HTR-8/SVneo (cell line): Measurements from ENCODE around the gene C1orf21.

Experiments used
- DNase-seq: peaks from one replicate; pipeline ENCODE4 v3.0.0; 2011; ENCODE audit warnings: low spot score, mixed read lengths; ENCODE audit not compliant: insufficient read length
- FAIRE-seq: peaks from 2 replicates; lab custom pipeline; 2011; peaks lifted over from hg19 to GRCh38; lab: Jason Lieb, UNC

Gene C1orf21

DNA sequence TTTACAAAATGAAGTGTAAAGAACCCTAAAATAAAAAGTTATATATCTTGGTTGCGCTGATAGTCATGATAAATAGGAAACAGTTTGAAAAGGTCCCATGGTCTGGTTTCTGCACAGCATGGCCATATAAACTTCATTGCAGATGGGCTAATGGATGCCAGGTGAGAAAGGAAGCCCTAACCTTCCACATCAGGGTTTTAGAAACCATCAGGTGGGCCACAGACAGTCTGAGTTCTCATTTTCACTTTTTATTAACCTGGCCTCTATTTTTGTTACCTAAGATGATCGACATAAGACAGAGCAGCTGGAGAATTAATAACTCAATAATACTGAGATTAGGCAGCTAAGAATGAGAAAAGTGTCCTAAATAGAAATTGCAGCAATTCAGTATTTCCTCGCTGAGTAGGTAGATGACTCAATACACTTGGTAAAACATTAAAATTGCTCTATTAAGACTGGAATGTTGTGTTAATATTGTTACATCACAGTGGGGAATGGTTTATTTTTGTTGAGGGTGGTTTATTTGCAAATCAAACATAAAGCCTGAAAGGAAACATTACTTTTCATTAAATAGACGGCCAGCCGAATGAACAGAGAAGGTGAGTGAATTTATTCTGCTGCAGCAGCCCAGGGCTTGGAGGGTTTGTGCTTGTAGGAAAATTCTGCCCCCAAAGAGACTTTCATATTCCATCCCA is 21.1 kb downstream of the C1orf21 start:
- FAIRE-seq (no peak), DNase-seq (no peak)

DNA sequence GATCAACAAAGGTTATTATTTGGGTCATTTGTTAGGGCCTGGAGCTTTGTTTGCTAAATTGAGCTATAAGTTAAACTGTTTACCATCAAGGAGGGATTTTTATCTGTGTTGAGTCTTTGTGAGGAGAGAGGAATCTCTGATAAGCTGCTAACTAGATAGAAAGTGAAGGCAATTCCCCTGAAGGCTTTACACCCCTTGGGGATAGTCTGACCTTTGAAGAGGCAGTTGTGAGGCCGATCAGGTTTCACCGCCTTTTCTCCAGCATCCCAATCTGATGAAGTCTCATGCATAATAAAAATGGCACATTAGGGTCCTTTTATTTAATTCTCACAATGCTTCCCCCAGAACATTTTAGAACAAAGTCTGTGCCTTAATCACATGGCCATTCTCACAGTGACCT is 21.8 kb downstream of the C1orf21 start:
- FAIRE-seq (no peak), DNase-seq (no peak)

DNA sequence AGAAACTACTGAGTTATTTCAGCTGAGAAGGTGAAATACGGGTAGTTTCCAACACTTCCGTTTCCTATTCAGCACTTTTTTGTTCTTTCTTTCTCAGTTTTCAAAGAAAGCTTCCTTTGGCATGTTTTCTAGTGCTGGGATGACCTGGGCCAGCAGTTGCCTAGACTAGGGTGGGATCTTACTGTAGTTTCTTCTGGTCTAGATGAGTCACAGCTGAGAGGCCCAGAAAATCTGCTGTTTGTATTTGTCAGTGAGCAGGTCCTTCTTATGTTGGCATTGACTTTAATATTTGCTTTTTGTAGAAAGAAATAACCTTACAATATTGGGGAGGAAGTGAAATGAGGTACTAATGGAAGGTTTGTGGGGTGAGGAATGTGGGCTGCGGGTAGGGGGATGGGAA is 22.2 kb downstream of the C1orf21 start:
- no peak for DNase-seq
- no peak for FAIRE-seq

DNA sequence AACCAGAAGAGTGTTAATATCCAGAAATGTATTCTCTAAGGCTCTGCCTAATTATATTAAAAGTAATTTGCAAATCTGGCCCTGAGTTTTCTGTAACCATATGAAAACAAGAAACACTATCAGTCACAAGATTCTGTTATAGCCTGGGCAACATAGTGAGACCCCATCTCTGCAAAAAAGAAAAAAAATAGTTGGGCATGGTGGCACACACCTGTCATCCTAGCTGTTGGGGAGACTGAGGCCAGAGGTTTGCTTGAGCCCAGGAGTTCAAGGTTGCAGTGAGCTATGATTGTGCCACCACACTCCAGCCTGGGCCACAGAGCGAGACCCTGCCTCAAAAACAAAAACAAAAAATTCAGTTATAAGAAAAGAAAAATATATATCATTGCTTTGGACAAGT is 25.6 kb downstream of the C1orf21 start:
- FAIRE-seq = no peak

DNA sequence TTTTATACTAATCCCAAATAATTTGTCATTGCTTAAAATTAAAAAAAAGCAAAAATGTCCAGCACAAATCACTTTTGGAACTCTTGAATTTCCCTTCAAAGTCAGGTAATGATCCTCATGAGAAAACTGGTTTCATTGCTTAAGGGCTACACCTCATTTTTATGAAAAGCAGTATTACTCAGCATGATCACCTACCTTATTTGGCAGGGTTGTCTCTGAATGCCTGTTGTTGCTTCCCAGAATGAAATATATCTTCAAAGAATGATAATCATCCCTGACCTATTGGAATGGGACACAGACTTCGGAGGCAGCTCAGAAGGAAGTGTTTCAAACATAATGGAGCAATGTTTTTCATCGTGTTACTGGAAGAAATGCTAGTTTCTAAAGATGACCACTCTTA is 29.7 kb downstream of the C1orf21 start:
- DNase-seq (no peak), FAIRE-seq (no peak)

More for the DNA sequence above, 25.6 kb downstream of the C1orf21 start:
- no peak for DNase-seq

DNA sequence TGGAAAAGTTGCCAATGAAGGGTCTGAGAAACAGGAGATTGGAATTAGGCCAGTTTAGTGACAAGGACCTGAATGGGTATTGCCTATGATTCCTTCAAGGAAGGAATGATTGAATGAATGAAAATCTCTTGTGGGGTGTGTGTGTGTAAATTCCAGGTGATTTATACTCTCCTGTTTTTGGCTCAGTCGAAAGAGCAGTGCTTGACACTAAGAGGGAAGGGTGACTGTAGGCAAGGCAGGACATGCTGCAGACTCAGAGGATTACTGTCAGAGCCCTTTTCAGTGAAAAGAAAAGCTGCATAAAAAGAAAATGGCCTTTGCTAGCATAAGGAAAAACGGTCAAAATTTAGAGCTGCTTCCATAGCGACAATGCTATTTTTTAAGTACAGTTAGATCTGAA is 30.1 kb downstream of the C1orf21 start:
- DNase-seq (no peak), FAIRE-seq (no peak)

DNA sequence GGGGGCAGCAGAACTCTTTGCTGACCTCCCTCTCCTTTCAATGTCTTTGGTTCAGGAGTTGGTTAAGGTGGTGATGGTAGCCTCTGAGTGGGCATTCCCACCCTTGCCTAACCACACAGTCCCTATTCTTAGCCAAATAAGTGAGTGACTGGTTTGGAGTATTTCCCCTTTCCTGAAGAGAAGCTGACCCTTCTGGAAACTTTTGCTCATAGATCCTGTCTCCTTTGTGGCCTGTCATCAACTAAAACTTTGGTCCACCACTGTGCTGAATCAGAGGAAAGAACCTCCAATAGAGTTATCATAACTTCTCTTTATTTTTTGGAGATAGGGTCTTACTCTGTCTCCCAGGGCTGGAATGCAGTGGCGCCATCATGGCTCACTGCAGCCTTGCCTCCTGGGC is 31.1 kb downstream of the C1orf21 start:
- DNase-seq (no peak), FAIRE-seq (no peak)

DNA sequence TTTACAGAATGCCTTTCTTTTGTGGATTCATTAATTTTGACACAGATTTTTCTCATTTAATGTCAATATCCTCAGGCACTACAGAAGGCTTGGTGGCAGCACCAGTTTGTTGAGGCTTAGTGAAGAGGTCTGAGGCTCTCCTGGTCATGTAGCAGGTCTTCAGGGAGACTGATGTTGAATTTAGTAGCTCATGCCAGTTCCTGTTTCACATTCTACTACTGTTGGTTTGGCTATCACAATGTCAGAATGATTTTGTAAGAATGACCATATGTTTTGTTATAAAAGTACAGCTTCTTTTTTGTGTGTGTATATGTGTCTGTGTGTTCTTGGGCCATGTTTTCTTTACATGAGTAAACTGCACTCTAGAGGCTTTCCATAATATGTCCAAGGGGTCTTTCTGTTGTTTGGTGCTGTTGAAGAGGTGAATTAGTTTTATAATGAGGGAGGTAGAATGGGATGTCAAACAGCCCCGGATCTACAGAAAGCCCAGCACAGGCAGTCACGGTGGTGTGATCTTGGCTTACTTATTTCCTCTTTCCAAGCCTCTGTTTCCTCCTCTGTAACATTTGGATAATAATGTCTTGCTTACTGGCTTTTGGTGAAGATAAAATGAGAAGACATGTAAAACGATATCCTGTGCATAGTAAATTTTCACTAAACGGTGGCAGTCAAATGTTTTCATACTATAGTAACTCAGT is 32.0 kb downstream of the C1orf21 start:
- DNase-seq = no peak
- no peak for FAIRE-seq

DNA sequence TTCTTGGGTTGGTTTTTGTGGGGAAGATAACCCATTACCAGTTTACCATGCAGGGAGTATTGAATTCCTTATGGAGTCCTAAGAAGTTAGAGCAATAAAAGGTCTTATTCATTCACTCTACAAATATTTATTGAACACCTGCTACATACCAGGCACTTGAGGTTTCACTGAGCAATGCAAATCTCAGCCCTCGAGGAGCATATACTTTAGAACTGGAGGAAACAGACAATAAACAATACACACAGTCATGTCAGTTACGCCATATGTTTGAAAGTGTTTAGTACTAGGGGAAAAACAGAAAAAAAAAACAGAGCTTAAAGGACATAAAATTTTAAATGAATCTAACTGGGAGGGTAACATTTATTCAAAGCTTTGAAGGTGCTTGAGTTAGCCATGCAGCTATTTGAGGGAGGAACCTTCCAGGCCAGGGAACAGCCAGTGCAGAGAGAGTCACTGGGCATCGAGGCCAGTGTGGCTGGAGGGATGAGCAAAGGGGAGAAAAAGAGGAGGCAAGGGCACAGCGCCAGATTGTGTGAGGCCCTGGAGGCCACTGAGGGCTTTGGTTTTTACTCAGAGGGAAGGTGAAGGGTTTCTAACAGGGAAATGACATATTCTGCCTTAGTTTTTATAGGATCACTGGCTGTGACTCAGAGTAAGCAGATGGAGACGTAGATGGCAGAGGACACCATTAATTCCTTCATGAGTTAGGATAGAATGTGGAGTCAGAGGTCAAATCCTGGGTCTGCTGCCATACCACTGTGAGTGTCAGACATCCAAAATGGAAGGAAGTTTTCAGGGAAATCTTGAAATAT is 32.7 kb downstream of the C1orf21 start:
- no peak for DNase-seq

DNA sequence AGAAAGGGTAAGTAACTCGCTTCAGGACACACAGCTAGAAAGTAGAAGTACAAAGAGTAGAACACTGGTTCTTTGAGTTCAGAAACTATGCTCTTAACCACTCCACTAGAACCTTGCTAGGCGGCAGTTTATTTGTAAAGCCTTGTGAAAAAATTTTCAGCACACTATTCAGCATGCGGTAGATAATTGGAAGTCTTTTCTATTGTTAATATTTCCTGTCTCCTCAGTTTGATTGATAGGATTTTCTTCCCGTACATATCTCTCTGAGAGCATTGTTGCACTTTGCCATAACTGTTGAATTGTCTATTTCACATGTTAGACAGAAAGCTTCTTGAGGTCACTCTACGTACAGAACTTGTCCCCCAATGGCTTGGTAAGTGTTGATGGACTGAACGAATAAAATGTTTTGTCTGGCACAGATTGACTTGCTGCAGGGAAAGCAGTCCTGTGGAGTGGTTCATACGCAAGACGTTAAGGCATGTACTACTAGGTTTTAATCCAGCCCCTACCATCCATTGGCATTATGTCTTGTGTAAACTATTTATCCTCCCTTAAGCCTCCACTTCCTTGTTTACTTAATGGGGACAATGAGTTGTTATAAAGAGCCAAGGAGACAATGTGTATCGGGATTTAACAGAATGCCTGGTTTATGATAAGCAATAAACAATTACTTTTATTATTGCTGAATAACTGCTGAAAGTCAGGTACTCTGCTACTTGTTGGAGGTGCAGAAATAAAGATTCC is 35.8 kb downstream of the C1orf21 start:
- DNase-seq = no peak
- no peak for FAIRE-seq

More for the DNA sequence above, 32.7 kb downstream of the C1orf21 start:
- no peak for FAIRE-seq

DNA sequence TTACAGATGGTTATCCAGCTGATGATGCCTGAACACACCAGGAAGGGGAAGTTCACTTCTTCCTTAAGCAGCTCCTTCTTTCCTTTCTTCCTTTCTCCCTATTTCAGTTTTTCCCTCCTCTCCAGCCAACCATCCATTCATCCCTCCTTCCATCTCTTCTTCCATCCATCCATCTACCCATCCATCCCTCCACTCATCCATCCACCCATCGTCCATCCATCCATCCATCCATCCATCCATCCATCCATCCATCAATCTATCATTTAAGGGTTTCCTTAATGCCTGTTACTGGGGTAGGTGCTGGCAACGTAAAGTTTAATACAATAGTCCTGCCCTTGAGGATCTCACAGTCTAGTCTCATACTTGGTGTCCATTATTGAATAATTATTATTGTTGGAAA is 36.8 kb downstream of the C1orf21 start:
- DNase-seq = no peak
- FAIRE-seq = no peak

DNA sequence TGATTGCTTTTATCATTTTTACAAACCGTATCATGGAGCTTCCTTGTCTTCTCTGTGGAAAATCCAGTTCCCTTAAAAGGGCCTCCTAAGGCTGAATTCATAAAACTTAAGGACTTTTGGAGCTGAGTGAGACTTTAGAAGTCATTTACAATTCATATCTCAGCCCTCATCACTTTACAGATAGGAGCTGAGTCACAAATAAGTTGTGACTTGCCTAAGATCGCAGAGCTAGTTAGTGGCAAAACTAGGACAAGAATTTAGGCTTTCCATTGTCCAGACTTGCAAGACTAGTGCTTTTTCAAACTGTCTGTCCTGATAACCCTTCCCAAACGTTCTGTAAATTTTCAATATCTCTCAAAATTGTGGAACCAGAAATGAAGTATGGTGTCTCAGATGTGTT is 37.3 kb downstream of the C1orf21 start:
- no peak for DNase-seq
- no peak for FAIRE-seq

DNA sequence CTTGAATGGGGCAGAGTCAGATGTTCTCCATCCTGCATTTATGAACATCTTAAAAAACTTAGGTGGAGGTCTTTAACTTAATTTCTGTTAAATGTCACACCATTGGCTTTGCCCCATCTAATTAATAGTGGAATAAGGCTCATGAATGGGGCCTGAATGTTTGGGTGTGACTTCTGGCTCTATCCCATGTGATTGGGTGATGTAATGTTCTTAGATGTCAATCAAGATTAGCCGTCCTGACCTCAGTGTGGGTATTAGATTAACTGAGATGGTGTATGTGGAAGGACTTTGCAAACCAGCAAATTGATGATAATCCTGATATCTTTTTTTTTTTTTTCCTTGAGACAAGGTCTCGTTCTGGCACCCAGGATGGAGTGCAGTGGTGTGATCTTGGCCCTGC is 38.1 kb downstream of the C1orf21 start:
- no peak for FAIRE-seq

DNA sequence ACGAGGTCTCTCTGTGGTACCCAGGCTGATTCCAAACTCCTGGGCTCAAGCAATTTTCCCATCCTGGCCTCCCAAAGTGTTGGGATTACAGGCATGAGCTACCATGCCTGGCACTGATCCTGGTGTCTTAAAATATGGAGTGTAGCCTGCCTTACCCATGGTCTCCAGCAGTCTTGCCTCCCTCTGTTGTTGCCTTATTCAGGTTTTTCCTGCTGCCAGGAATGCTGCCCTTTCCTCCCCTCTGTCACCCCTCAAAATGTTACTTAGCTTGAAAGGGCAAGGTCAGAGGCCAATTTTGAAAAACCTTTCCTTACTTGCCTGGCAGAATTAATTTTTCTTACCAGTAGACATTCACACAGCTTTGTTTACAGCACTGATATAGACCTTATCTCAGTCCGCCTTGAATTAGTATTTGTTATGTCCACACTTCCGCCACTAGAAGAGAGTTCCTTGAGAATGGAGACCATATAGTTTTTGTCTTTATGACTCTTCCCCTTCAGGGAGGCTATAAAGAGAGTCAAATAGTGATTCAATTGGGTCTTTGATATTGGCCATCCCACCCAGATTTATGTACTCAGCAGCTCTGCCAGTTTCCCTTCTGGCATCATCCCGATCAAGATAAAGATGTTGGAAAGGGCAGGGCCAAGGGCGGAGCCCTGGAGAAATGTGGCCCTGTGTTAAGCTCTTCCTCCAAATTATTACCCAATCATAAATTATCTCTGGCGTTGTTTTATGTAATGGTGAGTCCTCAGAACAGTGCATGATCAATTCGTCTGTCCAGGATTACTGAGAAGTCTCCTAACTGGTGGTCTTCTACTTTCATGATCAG is 38.8 kb downstream of the C1orf21 start:
- DNase-seq = no peak
- FAIRE-seq = no peak

More for the DNA sequence above, 38.1 kb downstream of the C1orf21 start:
- DNase-seq = no peak

DNA sequence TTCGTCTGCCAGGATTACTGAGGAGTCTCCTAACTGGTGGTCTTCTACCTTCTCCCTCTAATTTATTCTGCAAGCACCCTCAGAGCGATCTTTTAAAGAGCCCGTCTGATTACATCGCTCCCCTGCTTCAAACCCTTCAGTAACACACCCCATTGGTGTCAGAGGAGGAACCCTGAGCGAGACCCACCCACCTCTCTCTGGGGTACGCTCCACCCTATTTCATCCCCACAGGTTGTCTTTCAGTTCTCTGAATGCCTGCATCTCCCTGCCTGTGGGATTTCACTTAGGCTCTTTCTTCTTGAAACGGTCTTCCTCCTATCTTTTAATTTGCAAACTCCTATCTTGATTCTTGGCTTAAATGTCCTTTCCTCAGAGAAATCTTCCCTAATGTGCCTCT is 39.4 kb downstream of the C1orf21 start:
- no peak for DNase-seq
- FAIRE-seq = no peak

DNA sequence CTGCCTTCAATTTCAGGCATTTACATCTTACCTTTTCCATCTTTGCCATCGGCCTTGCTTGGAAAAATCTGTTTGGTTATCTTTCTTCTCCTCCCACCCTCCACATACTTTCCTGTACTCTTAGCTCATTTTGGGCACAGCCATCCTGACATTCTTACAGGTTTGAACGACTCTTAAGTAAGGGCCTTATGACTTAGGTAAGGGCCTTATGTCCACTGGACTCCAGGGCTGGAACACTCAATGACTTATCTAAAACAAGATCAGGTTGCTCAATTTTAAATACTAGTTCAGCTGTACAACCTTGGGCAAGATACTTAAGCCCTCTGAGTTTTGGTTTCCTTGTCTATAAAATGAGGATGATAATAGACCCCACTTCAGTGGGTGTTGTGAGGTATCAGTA is 40.9 kb downstream of the C1orf21 start:
- DNase-seq = no peak
- FAIRE-seq = no peak

DNA sequence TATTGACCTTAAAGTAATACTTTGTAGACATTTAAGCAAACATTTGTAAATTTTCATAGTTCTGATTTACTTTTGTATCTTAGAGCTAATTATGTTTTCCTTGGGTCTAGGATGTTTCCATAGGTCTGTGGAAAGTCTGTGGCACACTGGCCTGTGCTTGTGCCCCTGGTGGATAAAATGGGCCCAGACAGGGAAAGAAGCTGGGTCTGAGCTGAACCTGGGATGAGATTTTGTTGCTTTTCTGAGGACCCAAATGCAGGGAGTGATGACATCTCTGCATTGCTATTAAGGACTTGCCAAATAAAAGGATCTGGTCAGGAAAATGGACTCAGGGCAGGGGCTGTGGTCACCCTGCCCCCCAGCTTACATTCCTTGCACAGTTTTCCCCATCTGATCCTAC is 41.8 kb downstream of the C1orf21 start:
- DNase-seq (no peak), FAIRE-seq (no peak)

DNA sequence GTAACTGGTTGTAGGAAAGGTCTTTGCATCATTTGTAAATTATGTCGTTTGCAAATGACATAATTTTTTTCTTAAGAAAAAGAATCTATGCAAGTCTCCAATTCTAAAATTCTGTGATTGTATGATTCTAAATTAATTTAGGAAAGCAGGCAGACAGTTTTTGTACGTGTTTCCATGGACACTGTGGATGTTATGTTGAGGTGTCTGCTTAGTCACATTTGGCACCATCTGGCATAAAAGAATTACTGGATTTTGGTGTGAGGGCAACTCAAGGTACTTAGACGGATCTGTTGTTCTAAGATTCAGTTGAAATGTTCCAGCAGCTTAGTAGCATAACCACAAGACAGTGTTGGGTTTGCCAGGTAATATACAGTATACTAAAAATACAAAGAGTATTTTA is 42.5 kb downstream of the C1orf21 start:
- DNase-seq = no peak
- FAIRE-seq = no peak

DNA sequence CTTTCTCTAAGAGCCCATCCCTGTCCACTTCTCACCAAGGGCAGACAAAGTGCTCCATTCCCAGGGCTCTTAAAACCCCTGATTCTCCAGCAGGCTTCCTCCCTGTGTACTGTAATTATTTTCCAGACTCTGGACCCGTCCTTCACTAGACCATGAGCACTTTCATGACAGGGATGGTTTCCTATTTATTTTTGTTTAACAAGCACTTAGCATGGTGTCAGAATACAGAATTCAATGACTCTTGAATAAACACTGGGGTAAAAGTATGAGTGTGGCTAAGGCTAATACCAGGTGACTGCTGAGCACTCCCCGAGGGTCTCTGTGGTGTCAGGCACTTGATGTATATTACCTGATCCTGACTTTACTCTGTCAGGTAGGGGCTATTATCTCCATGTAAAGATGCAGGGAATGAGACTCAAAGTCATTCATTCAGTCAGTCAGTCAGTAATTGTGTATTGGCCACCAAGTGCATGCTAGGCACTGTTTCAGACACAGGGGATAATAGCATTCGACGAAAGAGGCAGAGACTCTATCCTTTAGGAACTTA is 47.2 kb downstream of the C1orf21 start:
- no peak for FAIRE-seq
- DNase-seq = no peak
